NCI-H1436 treated with DMSO at 0.1 percent for 48 hours (cell line): ENCODE measurements around the gene TMEM236.

Source experiments
- DNase-seq: peaks from one replicate; lab custom pipeline; 2025; lab: John Stamatoyannopoulos, UW

The TMEM236 gene

DNA sequence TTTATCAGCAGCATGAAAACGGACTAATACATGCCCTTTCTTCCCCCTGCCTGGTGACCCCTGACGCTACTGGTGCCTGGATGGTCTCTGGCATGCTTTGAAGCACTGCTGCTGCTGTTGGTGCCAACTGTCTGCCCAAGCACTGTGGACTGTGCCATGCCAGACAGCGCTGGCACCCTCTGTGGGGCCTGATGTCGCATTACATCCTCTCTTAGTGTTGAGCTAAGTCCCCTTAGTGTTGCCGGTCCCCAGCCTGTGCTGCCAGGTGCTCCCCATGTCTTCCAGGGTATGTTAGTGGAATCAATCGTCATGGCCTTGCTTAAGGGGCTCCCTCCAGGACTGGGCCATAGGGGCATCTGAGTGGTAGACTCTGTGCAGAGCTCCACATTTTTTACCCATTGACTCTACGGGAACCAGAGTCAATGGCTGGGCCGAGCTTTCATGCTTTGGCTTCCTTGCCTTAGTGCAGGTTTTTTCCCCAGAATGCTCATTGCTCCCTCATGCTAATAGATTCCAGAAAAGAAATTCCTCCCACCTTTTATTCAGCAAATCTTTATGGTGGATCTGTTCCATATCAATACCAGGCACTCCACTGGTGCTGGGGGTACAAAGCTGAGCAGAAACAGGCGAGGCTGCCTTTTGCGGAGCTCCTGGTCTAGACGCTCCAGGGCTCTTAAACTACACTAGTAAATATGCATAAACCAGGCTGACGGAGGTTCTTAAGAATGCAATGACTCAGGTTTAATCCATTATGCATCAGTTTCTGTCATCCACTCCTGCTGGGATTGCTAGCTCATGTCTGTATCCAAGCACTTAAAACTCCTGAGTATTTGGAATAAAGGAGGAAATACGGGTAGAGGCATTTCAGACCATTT lies 35.3 kb downstream of the TMEM236 start:
- DNase-seq, result no peak

DNA sequence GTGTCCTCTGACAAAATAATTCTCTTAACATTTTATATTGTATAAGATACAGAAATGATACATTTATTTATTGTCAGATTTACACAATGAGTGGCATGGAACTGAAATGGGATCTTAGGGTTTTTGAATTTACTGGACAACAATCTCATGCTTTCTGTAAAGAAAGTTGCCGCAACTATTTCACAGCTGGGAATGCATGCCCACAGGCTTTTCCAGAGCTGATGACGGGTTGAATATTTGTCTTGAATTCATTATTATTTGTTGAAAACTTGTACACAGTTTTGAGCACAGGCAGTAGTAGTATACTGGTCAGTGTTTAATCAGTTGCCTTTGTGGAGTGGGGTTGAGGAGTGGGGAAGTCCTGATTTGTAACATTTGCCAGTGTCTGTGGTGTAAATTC lies 36.6 kb downstream of the TMEM236 start:
- no peak for DNase-seq

- no peak for DNase-seq
Observed at GRCh38 chr10:17789396-17789795, 37.4 kb downstream of the TMEM236 start.

DNA sequence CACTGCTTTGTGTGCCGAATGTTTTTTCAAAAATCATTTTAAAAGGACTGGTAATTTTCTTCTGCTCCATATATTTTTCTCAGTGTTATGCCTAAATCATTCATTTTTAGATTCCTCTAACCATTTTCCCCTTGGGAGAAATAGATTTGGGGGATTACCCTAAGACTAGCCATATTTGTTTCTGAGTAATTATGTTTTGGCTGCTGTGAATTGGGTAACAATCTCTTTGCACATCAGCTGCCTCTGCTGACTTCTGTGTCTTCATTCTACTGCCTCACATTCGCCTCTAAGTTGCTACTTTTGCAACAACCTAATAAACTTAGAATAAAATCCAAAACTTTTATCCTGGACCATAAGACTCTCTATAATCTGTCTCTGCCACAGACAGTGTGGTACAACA lies 38.6 kb downstream of the TMEM236 start:
- DNase-seq, result no peak

- DNase-seq, result no peak
Observed at GRCh38 chr10:17792991-17793390, 41.0 kb downstream of the TMEM236 start.

GRCh38 chr10:17793823-17794644 lies 42.0 kb downstream of the TMEM236 start:
- no peak for DNase-seq

DNA sequence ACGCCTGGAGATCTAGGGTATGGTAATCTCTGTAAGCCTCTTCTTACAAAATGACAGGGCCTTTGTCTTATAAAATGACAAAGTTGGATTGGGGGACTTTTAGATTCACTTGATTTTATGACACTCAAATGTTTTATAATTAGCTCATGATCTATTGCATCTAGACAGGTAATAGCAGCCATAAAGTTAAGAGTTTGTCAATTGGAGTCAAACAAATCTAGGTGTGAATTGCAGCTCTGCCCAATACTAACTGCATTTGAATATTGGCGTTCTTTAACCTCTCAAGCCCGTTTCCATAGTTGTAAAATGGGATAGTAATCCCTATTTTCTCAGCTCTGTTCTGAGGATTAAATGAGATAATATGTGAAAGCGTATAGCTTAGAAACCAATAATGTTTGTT lies 43.1 kb downstream of the TMEM236 start:
- DNase-seq, result no peak

- DNase-seq, result no peak
Observed at GRCh38 chr10:17795813-17796594, 44.0 kb downstream of the TMEM236 start.

- no peak for DNase-seq
Observed at GRCh38 chr10:17801507-17801906, 49.5 kb downstream of the TMEM236 start.

DNA sequence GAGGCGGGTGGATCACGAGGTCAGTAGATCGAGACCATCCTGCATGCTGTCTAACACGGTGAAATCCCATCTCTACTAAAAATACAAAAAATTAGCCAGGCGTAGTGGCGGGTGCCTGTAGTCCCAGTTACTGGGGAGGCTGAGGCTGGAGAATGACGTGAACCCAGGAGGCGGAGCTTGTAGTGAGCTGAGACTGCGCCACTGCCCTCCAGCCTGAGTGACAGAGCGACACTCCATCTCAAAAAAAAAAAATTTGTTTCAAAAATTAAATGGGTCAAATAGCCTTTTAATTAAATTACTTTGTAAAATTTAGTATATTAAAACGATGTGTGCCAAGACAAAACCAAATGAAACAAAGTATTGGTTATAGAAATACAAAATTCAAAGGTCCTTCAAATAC lies 50.3 kb downstream of the TMEM236 start:
- DNase-seq, result no peak

DNA sequence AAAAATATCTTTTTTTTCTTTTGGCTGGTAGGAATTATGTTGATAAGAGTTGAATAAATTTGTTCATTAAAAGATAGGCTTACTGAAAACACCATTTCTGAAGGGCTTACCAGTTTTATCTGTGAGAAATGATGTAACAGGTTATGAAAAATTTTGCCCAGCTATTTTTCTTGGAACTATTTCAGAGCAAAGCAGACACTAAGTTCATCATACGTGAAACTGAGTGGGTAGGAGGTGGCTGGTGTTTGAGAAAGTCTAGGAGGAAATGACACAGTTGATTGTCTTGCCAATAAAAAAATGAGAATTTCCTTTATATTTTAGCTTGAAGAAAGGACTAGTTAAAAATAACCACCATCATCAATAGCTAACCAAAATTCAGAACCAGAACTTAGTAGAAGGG lies 51.0 kb downstream of the TMEM236 start:
- no peak for DNase-seq

GRCh38 chr10:17805330-17805729 lies 53.3 kb downstream of the TMEM236 start:
- no peak for DNase-seq

GRCh38 chr10:17805921-17806577 lies 54.0 kb downstream of the TMEM236 start:
- DNase-seq, result no peak

DNA sequence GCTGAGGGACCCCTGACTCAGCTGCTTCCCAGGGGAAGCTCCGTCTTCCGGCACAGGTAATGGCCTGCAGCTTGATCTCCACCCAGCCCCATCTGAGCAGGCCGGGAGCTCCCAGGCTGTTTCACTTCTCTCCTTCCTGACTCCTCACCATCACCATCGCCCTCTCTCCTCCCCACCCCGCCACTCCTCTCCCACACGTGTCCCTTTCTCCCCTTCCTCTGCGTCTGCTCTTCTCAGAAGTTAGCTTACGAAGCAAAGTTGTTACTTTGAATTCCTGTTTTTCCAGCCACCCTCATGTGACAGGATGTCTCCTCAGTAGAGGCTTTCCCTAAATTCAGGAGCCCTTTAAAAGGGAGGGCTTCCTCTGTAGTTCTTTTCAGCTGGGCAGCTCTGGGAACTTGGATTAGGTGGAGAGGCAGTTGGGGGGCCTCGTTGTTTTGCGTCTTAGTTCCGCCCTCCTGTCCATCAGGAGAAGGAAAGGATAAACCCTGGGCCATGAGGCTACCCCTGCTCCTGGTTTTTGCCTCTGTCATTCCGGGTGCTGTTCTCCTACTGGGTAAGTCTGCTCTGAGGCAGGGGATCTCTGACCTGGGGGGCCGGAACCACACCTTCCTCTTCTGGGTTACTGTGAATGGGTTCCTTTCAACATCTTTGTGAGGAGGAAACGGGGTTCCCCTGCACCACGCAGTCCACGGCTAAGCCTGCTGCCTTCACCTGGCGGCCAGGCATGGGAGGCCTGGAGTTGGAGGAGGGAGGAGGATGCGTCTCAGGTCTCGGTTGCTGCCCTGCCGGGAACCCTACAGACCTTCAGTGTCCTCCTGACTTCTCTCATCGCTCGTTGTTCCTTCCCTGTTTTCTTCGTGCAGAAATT lies 57.2 kb downstream of the TMEM236 start, which contains the start of gene MRC1:
Gene MRC1 (plus strand): TSS at position 378 of the 871 bp plus-strand sequence. CDS start 118 bp downstream, at position 496.
- no peak for DNase-seq

- no peak for DNase-seq
Observed at GRCh38 chr10:17811146-17811865, 59.3 kb downstream of the TMEM236 start.

- no peak for DNase-seq
Observed at GRCh38 chr10:17814973-17815372, 63.0 kb downstream of the TMEM236 start.

DNA sequence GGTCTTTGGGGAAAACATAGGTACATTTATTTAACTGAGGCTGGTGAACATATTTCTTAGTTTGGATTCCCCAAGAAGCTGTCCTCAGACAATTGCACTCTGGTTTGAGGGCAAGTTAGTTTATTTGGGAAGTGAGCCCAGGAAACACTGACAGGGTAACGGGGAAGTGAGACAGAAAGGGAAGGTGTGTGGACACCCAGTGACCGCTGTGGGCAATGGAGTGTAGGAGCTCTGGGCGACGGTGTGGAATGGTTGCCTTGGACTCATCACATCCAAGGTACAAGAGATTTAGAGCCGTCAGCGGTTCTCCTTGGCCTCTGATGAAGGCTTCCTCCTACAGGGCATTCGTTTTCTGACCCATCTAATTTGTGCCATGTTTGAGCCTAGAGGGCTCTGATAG lies 64.2 kb downstream of the TMEM236 start:
- no peak for DNase-seq

- no peak for DNase-seq
Observed at GRCh38 chr10:17817316-17817715, 65.3 kb downstream of the TMEM236 start.

GRCh38 chr10:17817790-17818189 lies 65.8 kb downstream of the TMEM236 start:
- DNase-seq, result no peak

GRCh38 chr10:17819836-17820235 lies 67.8 kb downstream of the TMEM236 start:
- DNase-seq, result no peak
